Right atrium auricular region (tissue), 2 donors: ENCODE data around the gene THSD4. TPM values are rescaled to one million over a fixed set of nuclear protein-coding genes. Genes with fewer than 3 reads are reported as not detected.

ENCODE experiments used
- DNase-seq: peaks from one replicate; pipeline ENCODE4 v3.0.0-alpha.2; 2019; ENCODE audit warnings: low spot score
- H3K27ac ChIP-seq, 2 donors: fragments of 200-600 bp; sonication (generic); 1 replicate in 1 of 2; 2 replicates in 1 of 2; pipeline ENCODE4 v1.5.1; 2016 to 2019
- H3K27me3 ChIP-seq, 2 donors: fragments of 200-600 bp; sonication (generic); one replicate each; pipeline versions ENCODE4 v1.5.1 to v1.6.0; 2017 to 2019
- H3K36me3 ChIP-seq: fragments of 200-600 bp; sonication (generic); one replicate; pipeline ENCODE4 v1.5.1; 2016
- H3K4me1 ChIP-seq, 2 donors: fragments of 200-600 bp; sonication (generic); one replicate each; pipeline versions ENCODE4 v1.5.1 to v1.6.0; 2017 to 2019
- H3K4me3 ChIP-seq, 2 donors: fragments of 200-600 bp; sonication (generic); 1 replicate in 1 of 2; 2 replicates in 1 of 2; pipeline ENCODE4 v1.5.1; 2017 to 2019; ENCODE audit warnings: mild to moderate bottlenecking in 1 of 2, moderate library complexity in 1 of 2
- H3K9me3 ChIP-seq, 2 donors: fragments of 200-600 bp; sonication (generic); one replicate each; pipeline ENCODE4 v1.5.1; 2019
- total RNA-seq, 2 donors: library from RNA; depleted of rRNA; stranded (reverse); fragments of >200 nt; gene quantifications; one replicate each; pipeline ENCODE4 v1.1.0, GENCODE V29; 2016
- TF ChIP-seq, protein P1 (sequence below), 2 donors: fragments of 200-600 bp; sonication (generic); IDR thresholded peaks; one replicate each; pipeline ENCODE4 v1.5.1; 2019; ENCODE audit warnings: antibody characterized with exemption in 2 of 2

THSD4 gene
- total RNA-seq, 2 donors from 2014 or later, result 41.2 to 85.3 TPM

DNA sequence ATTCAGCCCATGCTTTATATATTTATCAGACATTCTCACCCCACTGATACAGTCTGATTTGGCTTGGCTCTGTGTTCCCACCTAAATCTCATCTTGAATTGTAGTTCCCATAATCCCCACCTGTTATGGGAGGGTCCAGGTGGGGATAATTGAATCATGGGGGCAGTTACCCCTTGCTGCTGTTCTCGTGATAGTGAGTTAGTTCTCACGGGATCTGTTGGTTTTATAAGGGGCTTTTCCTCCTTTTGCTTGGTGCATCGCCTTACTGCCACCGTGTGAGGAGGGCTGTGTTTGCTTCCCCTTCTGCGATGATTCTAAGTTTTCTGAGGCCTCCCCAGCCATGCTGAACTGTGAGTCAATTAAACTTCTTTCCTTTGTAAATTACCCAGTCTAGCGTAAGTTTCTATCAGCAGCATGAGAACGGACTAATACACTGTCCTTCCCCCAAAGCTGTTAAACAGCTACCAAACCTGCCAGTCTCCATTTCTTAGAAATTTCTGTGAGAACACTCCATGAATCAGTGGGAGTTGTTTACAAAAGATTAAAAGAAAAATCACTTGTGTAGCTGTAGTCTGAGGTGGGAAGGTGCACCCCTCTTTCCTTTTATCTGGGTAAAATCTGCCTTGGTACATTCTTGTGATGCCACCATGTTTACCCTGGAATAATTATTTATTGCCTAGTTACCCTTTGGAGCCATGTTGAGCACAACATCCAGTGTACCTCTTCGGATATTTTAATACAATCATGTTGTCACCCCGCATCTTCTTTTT lies 160.5 kb downstream of the THSD4 start:
- H3K36me3 ChIP-seq, result no peaks in the 10 kb centered on the region
- no peaks in the 10 kb centered on the region for H3K9me3 ChIP-seq
- no peak for DNase-seq
- no peak overlapping the region for H3K27ac ChIP-seq
- H3K4me3 ChIP-seq, result no peak overlapping the region
- peaks cover 0 to 19% of the 10 kb centered on the region in 2 donors for H3K4me1 ChIP-seq
- H3K27me3 ChIP-seq, result no peaks in the 10 kb centered on the region
- TF ChIP-seq, protein P1, sequence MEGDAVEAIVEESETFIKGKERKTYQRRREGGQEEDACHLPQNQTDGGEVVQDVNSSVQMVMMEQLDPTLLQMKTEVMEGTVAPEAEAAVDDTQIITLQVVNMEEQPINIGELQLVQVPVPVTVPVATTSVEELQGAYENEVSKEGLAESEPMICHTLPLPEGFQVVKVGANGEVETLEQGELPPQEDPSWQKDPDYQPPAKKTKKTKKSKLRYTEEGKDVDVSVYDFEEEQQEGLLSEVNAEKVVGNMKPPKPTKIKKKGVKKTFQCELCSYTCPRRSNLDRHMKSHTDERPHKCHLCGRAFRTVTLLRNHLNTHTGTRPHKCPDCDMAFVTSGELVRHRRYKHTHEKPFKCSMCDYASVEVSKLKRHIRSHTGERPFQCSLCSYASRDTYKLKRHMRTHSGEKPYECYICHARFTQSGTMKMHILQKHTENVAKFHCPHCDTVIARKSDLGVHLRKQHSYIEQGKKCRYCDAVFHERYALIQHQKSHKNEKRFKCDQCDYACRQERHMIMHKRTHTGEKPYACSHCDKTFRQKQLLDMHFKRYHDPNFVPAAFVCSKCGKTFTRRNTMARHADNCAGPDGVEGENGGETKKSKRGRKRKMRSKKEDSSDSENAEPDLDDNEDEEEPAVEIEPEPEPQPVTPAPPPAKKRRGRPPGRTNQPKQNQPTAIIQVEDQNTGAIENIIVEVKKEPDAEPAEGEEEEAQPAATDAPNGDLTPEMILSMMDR (IDR thresholded peaks at IDR 0.05), result no peak

DNA sequence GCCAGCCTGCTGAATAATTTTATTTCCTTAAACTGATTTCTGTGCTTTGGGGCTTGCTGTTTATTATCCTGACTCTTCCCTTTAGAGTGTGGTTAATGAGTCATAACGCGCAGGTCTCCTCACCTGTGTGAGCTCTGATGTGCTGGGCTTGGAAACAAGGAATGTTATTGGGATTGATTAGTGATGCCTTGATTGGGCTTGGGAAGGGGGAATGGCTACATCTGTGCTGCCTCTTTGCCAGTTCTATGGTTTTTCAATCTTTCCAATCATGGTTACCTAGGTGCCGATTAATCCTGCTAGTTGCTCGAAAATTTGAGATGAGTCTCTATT lies 161.0 kb downstream of the THSD4 start:
- H3K4me1 ChIP-seq, result peaks cover 0 to 19% of the 10 kb centered on the region in 2 donors
- H3K36me3 ChIP-seq, result no peaks in the 10 kb centered on the region
- H3K4me3 ChIP-seq, result no peak overlapping the region
- H3K9me3 ChIP-seq, result no peaks in the 10 kb centered on the region
- no peaks in the 10 kb centered on the region for H3K27me3 ChIP-seq
- no peak for DNase-seq
- TF ChIP-seq, protein P1 (IDR thresholded peaks at IDR 0.05), result no peak
- H3K27ac ChIP-seq, result no peak overlapping the region

DNA sequence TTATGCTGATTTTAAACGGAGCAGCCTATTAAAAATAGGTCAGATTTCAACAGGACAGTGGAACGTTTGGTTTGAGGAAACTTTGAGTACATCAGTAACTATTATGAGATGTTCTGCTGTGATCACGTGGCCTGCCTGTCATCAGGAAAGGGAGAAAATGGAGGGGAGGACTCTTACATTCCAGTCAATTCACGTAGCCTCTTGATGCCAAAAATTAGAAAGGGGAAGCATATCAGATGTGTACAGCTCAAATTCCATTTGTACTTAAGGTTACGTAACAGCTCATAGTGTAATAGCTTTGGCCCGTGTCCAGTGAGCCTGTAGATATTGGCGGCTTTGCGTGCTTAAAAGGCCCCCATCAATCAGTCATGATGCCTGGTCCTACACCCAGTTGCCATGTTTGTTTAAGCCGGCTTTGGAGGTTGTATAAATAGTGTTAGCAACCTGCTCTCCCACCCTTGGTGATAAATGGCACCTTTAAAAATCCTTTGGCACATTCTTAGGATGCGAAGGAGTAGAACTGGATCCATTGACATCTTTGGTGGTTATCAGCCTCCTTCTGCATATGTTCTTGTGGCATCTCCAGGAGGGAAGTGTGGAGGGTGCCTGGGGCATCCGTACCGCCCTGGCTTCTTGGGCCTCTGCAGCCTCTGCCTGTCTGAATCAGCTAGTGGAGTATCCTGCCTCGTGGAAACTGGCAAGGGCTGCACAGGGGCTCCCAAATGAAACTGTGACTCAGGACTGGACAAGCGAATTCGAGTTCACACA lies 163.9 kb downstream of the THSD4 start:
- TF ChIP-seq, protein P1 (IDR thresholded peaks at IDR 0.05), result no peak
- Histone ChIP-seq H3K27ac (peak overlapping the region; percentile 49), H3K4me3 (no peak overlapping the region), H3K4me1 (peaks cover 0 to 19% of the 10 kb centered on the region in 2 donors), H3K27me3 (no peaks in the 10 kb centered on the region), H3K9me3 (no peaks in the 10 kb centered on the region), H3K36me3 (no peaks in the 10 kb centered on the region)
- peak; percentile 81 for DNase-seq

DNA sequence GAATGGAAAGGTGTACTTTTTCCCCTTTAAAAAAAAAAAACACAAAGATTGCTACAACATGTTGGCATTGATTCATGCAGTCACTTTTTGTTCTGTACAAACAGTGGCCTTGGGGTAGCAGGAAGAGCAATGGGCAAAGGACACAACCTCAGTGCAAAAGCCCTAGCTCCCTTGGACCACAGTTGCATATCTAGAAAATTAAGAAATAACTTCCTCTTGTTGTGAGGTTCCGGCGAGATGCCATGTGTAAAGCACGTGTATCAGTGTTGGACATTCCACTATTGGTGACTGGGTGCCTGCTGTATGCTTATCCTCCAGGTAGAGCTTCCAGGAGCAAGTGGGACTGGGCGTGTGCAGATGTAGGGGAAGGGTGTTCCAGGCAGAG lies 164.5 kb downstream of the THSD4 start:
- H3K9me3 ChIP-seq, result no peaks in the 10 kb centered on the region
- H3K27me3 ChIP-seq, result no peaks in the 10 kb centered on the region
- H3K27ac ChIP-seq, result peak overlapping the region; percentile 49
- H3K4me3 ChIP-seq, result no peak overlapping the region
- no peak for DNase-seq
- no peaks in the 10 kb centered on the region for H3K36me3 ChIP-seq
- H3K4me1 ChIP-seq, result peaks cover 0 to 19% of the 10 kb centered on the region in 2 donors
- TF ChIP-seq, protein P1 (IDR thresholded peaks at IDR 0.05), result no peak

DNA sequence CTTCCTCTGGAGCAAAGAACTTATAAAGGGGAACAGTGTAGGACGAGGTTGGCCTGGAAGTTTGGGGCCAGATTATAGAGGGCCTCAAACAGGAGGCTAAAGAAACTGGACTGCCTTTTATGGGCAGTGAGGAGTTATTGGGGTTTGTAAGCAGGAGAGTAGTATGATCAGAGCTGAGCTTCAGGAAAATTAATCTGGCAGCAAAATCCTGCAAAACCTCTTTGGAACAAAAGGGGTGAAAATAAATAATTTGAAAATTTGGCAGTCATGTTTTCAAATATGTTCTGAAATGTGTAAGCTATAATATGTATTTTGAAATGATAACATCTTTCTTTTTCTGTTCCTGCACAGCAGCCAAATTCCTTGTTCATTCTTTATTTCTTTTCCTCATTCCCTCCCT lies 164.9 kb downstream of the THSD4 start:
- Histone ChIP-seq H3K36me3 (no peaks in the 10 kb centered on the region), H3K27ac (peak overlapping the region; percentile 49), H3K9me3 (no peaks in the 10 kb centered on the region), H3K4me3 (no peak overlapping the region), H3K4me1 (peaks cover 0 to 19% of the 10 kb centered on the region in 2 donors), H3K27me3 (no peaks in the 10 kb centered on the region)
- no peak for DNase-seq
- TF ChIP-seq, protein P1 (IDR thresholded peaks at IDR 0.05), result no peak
